PFSK-1 (cell line): ENCODE measurements around the gene KRT78. TPM values are rescaled to one million over a fixed set of nuclear protein-coding genes. Genes with fewer than 3 reads are reported as not detected.

ENCODE experiments used
- FOXP2 ChIP-seq: optimal IDR thresholded peaks from 2 replicates; pipeline ENCODE3; 2011; ENCODE audit warnings: borderline replicate concordance, control low read depth, inconsistent platforms; ENCODE audit not compliant: insufficient read depth; ENCODE audit errors: extremely low read length, extremely low read depth
- POLR2AphosphoS5 ChIP-seq: IDR thresholded peaks from 2 replicates; pipeline ENCODE4 v1.6.1; 2012; ENCODE audit warnings: low read depth, mild to moderate bottlenecking, control low read depth, low read length, moderate library complexity
- REST ChIP-seq, 2 experiments: IDR thresholded peaks; 2 replicates each; pipeline versions ENCODE4 v1.6.1 to v1.8.0; 2011 to 2012; ENCODE audit warnings: low read depth in 2 of 2, low read length in 2 of 2, control low read depth in 1 of 2, inconsistent platforms in 1 of 2, mild to moderate bottlenecking in 1 of 2, moderate library complexity in 1 of 2; ENCODE audit not compliant: insufficient read depth in 1 of 2
- SIN3A ChIP-seq: IDR thresholded peaks from 2 replicates; pipeline ENCODE4 v1.6.1; 2012; ENCODE audit warnings: mild to moderate bottlenecking, low read length, moderate library complexity, borderline replicate concordance; ENCODE audit not compliant: insufficient read depth
- TAF1 ChIP-seq: IDR thresholded peaks from 2 replicates; pipeline ENCODE4 v1.6.1; 2012; ENCODE audit warnings: low read length, control low read depth, borderline replicate concordance; ENCODE audit not compliant: insufficient read depth
- polyA plus RNA-seq: library from polyadenylated mRNA; unstranded; fragments of >200 nt; gene quantifications from one replicate; pipeline ENCODE4 v1.2.1, GENCODE V29; 2012; ENCODE audit warnings: low read depth, missing spikeins; ENCODE audit not compliant: insufficient read length

The KRT78 gene
- polyA plus RNA-seq = not detected

GRCh38 chr12:52848661-52849255 lies at the start of gene KRT78:
Gene KRT78, minus strand, starts transcription at chr12:52848994. Its CDS starts 64 bp downstream, at chr12:52848930.
- TF ChIP-seq REST (IDR thresholded peaks at IDR 0.05; ENCODE audit: insufficient read depth in 1 of 2, low read depth in 2 of 2, low read length in 2 of 2) (no peak), SIN3A (no peak), TAF1 (no peak), FOXP2 (no peak), POLR2AphosphoS5 (no peak)

- peak in 1 of 2 experiments; percentile 13; a peak in 1 of 4 replicates for TF ChIP-seq REST (IDR thresholded peaks at IDR 0.05; ENCODE audit: insufficient read depth in 1 of 2, low read depth in 2 of 2, low read length in 2 of 2)
- TF ChIP-seq SIN3A = no peak
Measured at GRCh38 chr12:52896190-52897100, 47.7 kb upstream of the KRT78 start.

- no peak for TF ChIP-seq REST (IDR thresholded peaks at IDR 0.05; ENCODE audit: insufficient read depth in 1 of 2, low read depth in 2 of 2, low read length in 2 of 2)
- TF ChIP-seq POLR2AphosphoS5 = no peak
- TF ChIP-seq FOXP2 = no peak
- TF ChIP-seq SIN3A = no peak
- TF ChIP-seq TAF1 = no peak
Measured at GRCh38 chr12:52895726-52896189, 47.0 kb upstream of the KRT78 start.

GRCh38 chr12:52892974-52893373 lies 44.2 kb upstream of the KRT78 start:
- TF ChIP-seq FOXP2 (no peak), REST (IDR thresholded peaks at IDR 0.05; ENCODE audit: insufficient read depth in 1 of 2, low read depth in 2 of 2, low read length in 2 of 2) (no peak), POLR2AphosphoS5 (no peak), SIN3A (no peak), TAF1 (no peak)
